ENCODE measurements around the gene FNDC8. TPM values are rescaled to one million over a fixed set of nuclear protein-coding genes. Genes with fewer than 3 reads are reported as not detected.

The FNDC8 gene
- total and polyA plus RNA-seq, 9 of the 15 experiments (the other 6 are each of a cell fraction or from before 2014, with no cell fraction given), result 0.04 TPM; not detected in 8

DNA sequence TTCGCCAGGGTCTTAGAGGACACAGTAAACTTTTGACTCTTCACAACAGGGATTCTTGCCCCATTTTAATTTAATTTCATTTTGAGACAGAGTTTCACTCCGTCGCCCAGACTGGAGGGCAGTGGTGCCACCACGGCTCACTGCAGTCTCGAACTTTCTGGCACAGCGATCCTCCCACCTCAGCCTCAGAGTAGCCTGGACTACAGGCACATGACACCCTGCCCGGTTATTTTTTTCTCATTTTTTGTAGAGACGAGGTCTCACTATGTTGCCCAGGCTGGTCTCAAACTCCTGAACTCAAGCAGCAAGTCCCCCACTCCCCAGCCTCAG lies 21.0 kb downstream of the FNDC8 start:
- WGBS (ENCODE audit: insufficient coverage, low coverage, missing lambda C conversion rate), result 52% methylated on average over 8 of the region's 8 CpGs
- peaks cover 32% of the 10 kb centered on the region for H3K79me2 ChIP-seq (ENCODE audit: control insufficient read depth, insufficient read depth, low read length)
- peak overlapping the region; percentile 96; the same call in 1 of the 2 replicates for H3K4me2 ChIP-seq (ENCODE audit: insufficient read depth, low read length)
- peaks cover 0 to 15% of the 10 kb centered on the region in 2 experiments; a peak in 3 of 5 replicates for H3K4me1 ChIP-seq (replicated peaks in 1 of 2; ENCODE audit: control insufficient read depth in 2 of 2, insufficient read depth in 2 of 2, low read length in 2 of 2)
- H3K27ac ChIP-seq (ENCODE audit: extremely low read depth, low read depth, low read length), result no peak overlapping the region
- ChIA-PET POLR2A (no interaction called here), CTCF (ENCODE audit: low intra/inter-chr PET ratio) (interaction anchor here (0.6 to 1.4 kb wide), 3 partner anchors 144 to 470 kb away, joined by 3 to 5 read pairs (median 3); no protein-coding TSS in a partner anchor)
- H3K9ac ChIP-seq (ENCODE audit: insufficient read depth in 1 of 2, low read depth in 2 of 2, low read length in 2 of 2), result 0 out of 4 replicates have a peak overlapping the region, but pooled peaks of 1 of the 2 experiments have one; percentile 23
- BruUV-seq (replicated peaks), result no TSS peak
- DNase-seq (ENCODE audit: extremely low read depth in 1 of 4, low spot score in 3 of 4) (no peak), FAIRE-seq (no peak), ATAC-seq (no peak)
- H2AFZ ChIP-seq (ENCODE audit: low read depth, low read length), result peak overlapping the region; percentile 87; the same call in 1 of the 2 replicates
- in situ Hi-C loops (cut with MboI), result loop anchor here (10.0 kb wide), 1 partner anchor 602 kb away; no protein-coding TSS in a partner anchor
- H3K9me3 ChIP-seq (replicated peaks; ENCODE audit: control insufficient read depth, insufficient read depth, low read depth, low read length), result no peaks in the 10 kb centered on the region
- peaks cover 3% of the 10 kb centered on the region in 2 experiments; a peak in 2 of 5 replicates for H3K27me3 ChIP-seq (ENCODE audit: control insufficient read depth in 2 of 2, insufficient read depth in 2 of 2, low read length in 2 of 2)
- H4K20me1 ChIP-seq (replicated peaks; ENCODE audit: control insufficient read depth, insufficient read depth, low read length), result 0 out of 2 replicates have a peak, but pooled peaks cover 4% of the 10 kb centered on the region
- peak overlapping the region; percentile 91; the same call in 1 of the 2 replicates for H3K4me3 ChIP-seq
- no peaks in the 10 kb centered on the region for H3K9me1 ChIP-seq (ENCODE audit: control insufficient read depth, insufficient read depth, low read length)
- intact Hi-C loops (cut with micrococcal nuclease), result loop anchor here (10.0 kb wide), 1 partner anchor 392 kb away; the partner anchor contains the start of gene SLFN12L
- TF ChIP-seq SMAD1 (IDR thresholded peaks at IDR 0.05; ENCODE audit: low read depth, low read length, partially characterized antibody) (no peak), RBM39 (optimal IDR thresholded peaks at IDR 0.05; ENCODE audit: low read depth, low read length) (no peak), NCOA2 (IDR thresholded peaks at IDR 0.05; ENCODE audit: partially characterized antibody in 2 of 2) (no peak), PCBP2 (IDR thresholded peaks at IDR 0.05; ENCODE audit: low read depth, low read length, poor library complexity, severe bottlenecking) (no peak), ZBTB17 (CRISPR knock-in tag; IDR thresholded peaks at IDR 0.05) (no peak), HNRNPLL (IDR thresholded peaks at IDR 0.05; ENCODE audit: low read depth, low read length, poor library complexity, severe bottlenecking) (peak; percentile 5), MTA3 (IDR thresholded peaks at IDR 0.05; ENCODE audit: borderline replicate concordance) (0 out of 2 replicates have a peak, but pooled peaks have one; percentile 2), NBN (IDR thresholded peaks at IDR 0.05; ENCODE audit: low read depth) (peak; percentile 6; the same call in 1 of the 2 replicates), ARID2 (IDR thresholded peaks at IDR 0.05) (no peak), ATF1 (CRISPR knock-in tag; IDR thresholded peaks at IDR 0.05) (no peak), ATF1 (tag; IDR thresholded peaks at IDR 0.05) (0 out of 2 replicates have a peak, but pooled peaks have one; percentile 0), ZNF143 (CRISPR knock-in tag; IDR thresholded peaks at IDR 0.05) (no peak), NRF1 (conservative IDR thresholded peaks at IDR 0.05 in 1 of 2, IDR thresholded peaks at IDR 0.05 in 1 of 2) (0 out of 4 replicates have a peak, but pooled peaks of 1 of the 2 experiments have one; percentile 18), HDGF (IDR thresholded peaks at IDR 0.05) (no peak)
- TF ChIP-seq, protein P1, sequence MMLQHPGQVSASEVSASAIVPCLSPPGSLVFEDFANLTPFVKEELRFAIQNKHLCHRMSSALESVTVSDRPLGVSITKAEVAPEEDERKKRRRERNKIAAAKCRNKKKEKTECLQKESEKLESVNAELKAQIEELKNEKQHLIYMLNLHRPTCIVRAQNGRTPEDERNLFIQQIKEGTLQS (IDR thresholded peaks at IDR 0.05), result no peak
- TF ChIP-seq, protein P1 (CRISPR knock-in tag; conservative IDR thresholded peaks at IDR 0.05), result no peak
- H3K36me3 ChIP-seq (ENCODE audit: control insufficient read depth, insufficient read depth, low read length), result peaks cover 34% of the 10 kb centered on the region
